Glutamatergic neuron (in vitro differentiated cells): ENCODE results near the gene SLC28A3. TPM values are rescaled to one million over a fixed set of nuclear protein-coding genes. Genes with fewer than 3 reads are reported as not detected.

Experiments
- DNase-seq: peaks from one replicate; pipeline ENCODE4 v3.0.0; 2022
- H3K27ac Mint-ChIP-seq: one replicate; pipeline ENCODE4 v1.8.0; 2020; ENCODE audit warnings: mild to moderate bottlenecking, mixed read lengths, inconsistent platforms; ENCODE audit not compliant: unreplicated experiment
- H3K27me3 Mint-ChIP-seq: one replicate; pipeline ENCODE4 v1.8.0; 2020; ENCODE audit warnings: mild to moderate bottlenecking, moderate library complexity, mixed read lengths, inconsistent platforms; ENCODE audit not compliant: unreplicated experiment
- H3K36me3 Mint-ChIP-seq: one replicate; pipeline ENCODE4 v1.8.0; 2020; ENCODE audit warnings: mild to moderate bottlenecking, mixed read lengths, inconsistent platforms; ENCODE audit not compliant: unreplicated experiment
- H3K4me1 Mint-ChIP-seq: one replicate; pipeline ENCODE4 v1.8.0; 2020; ENCODE audit warnings: mild to moderate bottlenecking, low read depth, mixed read lengths, inconsistent platforms; ENCODE audit not compliant: unreplicated experiment
- H3K4me3 Mint-ChIP-seq: one replicate; pipeline ENCODE4 v1.8.0; 2020; ENCODE audit warnings: mild to moderate bottlenecking, mixed read lengths, inconsistent platforms; ENCODE audit not compliant: unreplicated experiment
- H3K9me3 Mint-ChIP-seq: one replicate; pipeline ENCODE4 v1.8.0; 2020; ENCODE audit warnings: mild to moderate bottlenecking, moderate library complexity, mixed read lengths, inconsistent platforms; ENCODE audit not compliant: unreplicated experiment
- total RNA-seq: library from RNA; stranded (reverse); fragmentation: NEBNext Ultra II Directional; extraction: Animal tissue kit (Norgen Biotek cat#: 25700); gene quantifications from one replicate; pipeline ENCODE4 v1.2.1, GENCODE V29; 2021; ENCODE audit not compliant: unreplicated experiment
- TF ChIP-seq, protein P1 (sequence below): fragments of 200-600 bp; sonication (generic); IDR thresholded peaks from one replicate; pipeline ENCODE4 v1.5.0; 2021; ENCODE audit not compliant: partially characterized antibody, unreplicated experiment

SLC28A3 gene
- total RNA-seq, 1 donor from 2014 or later = not detected

- H3K9me3 Mint-ChIP-seq = no peaks in the 10 kb centered on the region
- no peaks in the 10 kb centered on the region for H3K4me1 Mint-ChIP-seq
Observed at GRCh38 chr9:84318981-84319380, 21.6 kb downstream of the SLC28A3 start.

DNA sequence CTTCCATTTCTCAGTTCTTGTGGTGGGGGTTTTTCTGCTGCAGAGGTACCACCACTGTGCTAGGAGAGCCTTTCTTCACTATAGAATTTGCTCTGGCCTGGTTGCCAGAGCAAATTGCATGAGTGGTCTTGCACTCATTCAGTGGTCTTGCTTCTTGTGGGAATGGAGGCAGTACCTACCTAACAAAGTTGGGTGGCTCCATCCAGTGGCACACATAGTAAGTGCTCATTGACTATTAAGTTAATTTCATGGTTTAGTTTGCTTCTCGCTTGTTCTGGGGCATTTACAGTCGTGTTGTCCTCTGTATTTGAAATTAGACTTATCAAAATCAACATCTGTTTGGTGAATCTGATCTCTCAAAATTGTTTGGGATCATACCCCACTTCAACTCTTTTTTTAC is 23.0 kb downstream of the SLC28A3 start:
- H3K4me1 Mint-ChIP-seq = no peaks in the 10 kb centered on the region
- DNase-seq = no peak
- peaks cover 1% of the 10 kb centered on the region for H3K9me3 Mint-ChIP-seq
- no peaks in the 10 kb centered on the region for H3K36me3 Mint-ChIP-seq
- no peak overlapping the region for H3K4me3 Mint-ChIP-seq
- TF ChIP-seq, protein P1, sequence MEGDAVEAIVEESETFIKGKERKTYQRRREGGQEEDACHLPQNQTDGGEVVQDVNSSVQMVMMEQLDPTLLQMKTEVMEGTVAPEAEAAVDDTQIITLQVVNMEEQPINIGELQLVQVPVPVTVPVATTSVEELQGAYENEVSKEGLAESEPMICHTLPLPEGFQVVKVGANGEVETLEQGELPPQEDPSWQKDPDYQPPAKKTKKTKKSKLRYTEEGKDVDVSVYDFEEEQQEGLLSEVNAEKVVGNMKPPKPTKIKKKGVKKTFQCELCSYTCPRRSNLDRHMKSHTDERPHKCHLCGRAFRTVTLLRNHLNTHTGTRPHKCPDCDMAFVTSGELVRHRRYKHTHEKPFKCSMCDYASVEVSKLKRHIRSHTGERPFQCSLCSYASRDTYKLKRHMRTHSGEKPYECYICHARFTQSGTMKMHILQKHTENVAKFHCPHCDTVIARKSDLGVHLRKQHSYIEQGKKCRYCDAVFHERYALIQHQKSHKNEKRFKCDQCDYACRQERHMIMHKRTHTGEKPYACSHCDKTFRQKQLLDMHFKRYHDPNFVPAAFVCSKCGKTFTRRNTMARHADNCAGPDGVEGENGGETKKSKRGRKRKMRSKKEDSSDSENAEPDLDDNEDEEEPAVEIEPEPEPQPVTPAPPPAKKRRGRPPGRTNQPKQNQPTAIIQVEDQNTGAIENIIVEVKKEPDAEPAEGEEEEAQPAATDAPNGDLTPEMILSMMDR = no peak
- H3K27ac Mint-ChIP-seq = no peak overlapping the region
- H3K27me3 Mint-ChIP-seq = no peaks in the 10 kb centered on the region

More at GRCh38 chr9:84318981-84319380, 21.6 kb downstream of the SLC28A3 start:
- H3K27me3 Mint-ChIP-seq = no peaks in the 10 kb centered on the region
- no peak overlapping the region for H3K27ac Mint-ChIP-seq
- H3K36me3 Mint-ChIP-seq = no peaks in the 10 kb centered on the region
- no peak overlapping the region for H3K4me3 Mint-ChIP-seq
- TF ChIP-seq, protein P1 = no peak
- DNase-seq = no peak

GRCh38 chr9:84315278-84315877 is 25.2 kb downstream of the SLC28A3 start:
- Mint-ChIP-seq H3K4me3 (no peak overlapping the region), H3K36me3 (no peaks in the 10 kb centered on the region), H3K4me1 (no peaks in the 10 kb centered on the region), H3K9me3 (peaks cover 1% of the 10 kb centered on the region), H3K27me3 (no peaks in the 10 kb centered on the region), H3K27ac (no peak overlapping the region)
- TF ChIP-seq, protein P1 = peak; percentile 85
- DNase-seq = peak; percentile 68

DNA sequence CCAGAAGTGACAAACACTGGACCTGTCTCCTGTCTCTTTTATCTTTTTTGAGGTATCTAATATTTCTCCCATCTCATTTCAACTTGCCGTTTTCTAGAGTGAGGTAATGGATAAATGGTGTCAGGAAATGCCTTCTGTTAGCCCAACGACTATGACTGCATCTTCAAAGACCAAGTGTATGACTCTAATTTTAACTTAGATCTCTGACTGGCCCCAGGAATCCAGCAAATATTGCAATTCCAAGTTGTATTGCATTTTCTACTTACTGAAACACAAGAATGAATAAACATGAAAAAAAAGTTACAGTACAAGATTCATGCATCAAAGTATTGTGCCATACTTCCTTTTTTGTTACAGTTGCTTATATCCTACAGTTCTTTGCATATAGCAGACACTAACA is 26.3 kb downstream of the SLC28A3 start:
- TF ChIP-seq, protein P1 = no peak
- Mint-ChIP-seq H3K4me1 (no peaks in the 10 kb centered on the region), H3K4me3 (no peak overlapping the region), H3K9me3 (peaks cover 1% of the 10 kb centered on the region), H3K27me3 (no peaks in the 10 kb centered on the region), H3K36me3 (no peaks in the 10 kb centered on the region), H3K27ac (no peak overlapping the region)
- DNase-seq = no peak

DNA sequence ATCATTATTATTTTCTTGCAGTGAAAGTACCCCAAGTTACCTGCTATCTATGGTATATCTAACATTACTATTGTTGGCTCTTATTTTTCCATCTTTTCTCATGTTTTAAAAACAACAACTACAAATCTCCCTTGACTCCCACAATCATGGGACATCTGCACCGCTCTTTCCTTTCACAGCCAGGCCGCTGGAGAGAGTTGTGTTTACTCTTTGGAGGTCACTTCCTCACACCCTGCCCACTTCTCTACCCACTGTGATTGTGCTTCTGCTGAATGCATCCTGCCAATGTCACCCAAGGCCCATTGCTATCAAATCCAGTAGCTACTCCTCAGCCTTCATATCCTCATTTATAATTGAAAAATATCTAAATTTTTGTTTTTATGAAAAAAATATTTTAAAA is 29.7 kb downstream of the SLC28A3 start:
- H3K9me3 Mint-ChIP-seq = peaks cover 1% of the 10 kb centered on the region
- no peaks in the 10 kb centered on the region for H3K27me3 Mint-ChIP-seq
- no peaks in the 10 kb centered on the region for H3K4me1 Mint-ChIP-seq
- no peak for DNase-seq
- no peak overlapping the region for H3K4me3 Mint-ChIP-seq
- TF ChIP-seq, protein P1 = no peak
- no peaks in the 10 kb centered on the region for H3K36me3 Mint-ChIP-seq
- no peak overlapping the region for H3K27ac Mint-ChIP-seq
